Measurements from ENCODE around the gene INTS7.

Gene INTS7

DNA sequence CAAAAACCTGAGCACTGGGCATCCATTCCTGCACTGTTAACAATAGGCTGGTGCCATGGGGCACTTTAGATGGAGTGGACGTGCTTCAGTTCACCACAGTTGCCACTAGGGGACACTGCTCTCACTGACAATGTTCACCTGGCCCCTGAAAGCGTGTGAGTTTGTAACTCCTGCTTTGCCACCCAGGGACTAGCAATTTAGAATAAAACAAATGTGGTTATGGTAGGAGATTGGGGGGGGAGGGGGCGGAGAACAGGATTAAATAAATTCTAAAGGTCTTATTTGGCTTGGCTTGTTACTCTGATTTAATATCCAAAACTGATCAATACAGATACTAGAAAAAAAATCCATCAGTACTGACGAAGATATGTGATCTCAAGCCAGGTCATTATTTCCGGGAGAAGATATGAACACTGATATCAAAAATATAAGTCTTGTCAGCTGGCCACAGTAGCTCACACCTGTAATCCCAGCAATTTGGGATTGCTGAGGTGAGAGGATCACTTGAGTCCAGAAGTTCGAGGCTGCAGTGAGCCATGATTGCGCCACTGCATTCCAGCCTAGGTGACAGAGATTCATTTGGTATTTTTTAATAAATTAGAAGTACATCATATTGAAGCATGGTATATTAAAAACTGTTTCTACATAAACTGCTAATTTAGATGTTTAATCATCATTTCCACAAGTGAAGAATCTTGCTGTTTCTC, 23.2 kb downstream of the INTS7 start:
- TF ChIP-seq, protein P1, sequence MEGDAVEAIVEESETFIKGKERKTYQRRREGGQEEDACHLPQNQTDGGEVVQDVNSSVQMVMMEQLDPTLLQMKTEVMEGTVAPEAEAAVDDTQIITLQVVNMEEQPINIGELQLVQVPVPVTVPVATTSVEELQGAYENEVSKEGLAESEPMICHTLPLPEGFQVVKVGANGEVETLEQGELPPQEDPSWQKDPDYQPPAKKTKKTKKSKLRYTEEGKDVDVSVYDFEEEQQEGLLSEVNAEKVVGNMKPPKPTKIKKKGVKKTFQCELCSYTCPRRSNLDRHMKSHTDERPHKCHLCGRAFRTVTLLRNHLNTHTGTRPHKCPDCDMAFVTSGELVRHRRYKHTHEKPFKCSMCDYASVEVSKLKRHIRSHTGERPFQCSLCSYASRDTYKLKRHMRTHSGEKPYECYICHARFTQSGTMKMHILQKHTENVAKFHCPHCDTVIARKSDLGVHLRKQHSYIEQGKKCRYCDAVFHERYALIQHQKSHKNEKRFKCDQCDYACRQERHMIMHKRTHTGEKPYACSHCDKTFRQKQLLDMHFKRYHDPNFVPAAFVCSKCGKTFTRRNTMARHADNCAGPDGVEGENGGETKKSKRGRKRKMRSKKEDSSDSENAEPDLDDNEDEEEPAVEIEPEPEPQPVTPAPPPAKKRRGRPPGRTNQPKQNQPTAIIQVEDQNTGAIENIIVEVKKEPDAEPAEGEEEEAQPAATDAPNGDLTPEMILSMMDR (IDR thresholded peaks at IDR 0.05; ENCODE audit: insufficient read depth, low read length, missing control alignments): peak; percentile 94
- POLR2A ChIA-PET: no interaction called here
- H3K4me3 ChIP-seq (ENCODE audit: low read depth, low read length): no peak overlapping the region
- CTCF ChIA-PET: interaction anchor here (1.0 to 3.3 kb wide), 18 partner anchors 9 to 444 kb away, joined by 3 to 53 read pairs (median 5); partner anchors contain the start of genes DTL and INTS7
- DNase-seq (ENCODE audit: low read depth, low spot score): no peak

DNA sequence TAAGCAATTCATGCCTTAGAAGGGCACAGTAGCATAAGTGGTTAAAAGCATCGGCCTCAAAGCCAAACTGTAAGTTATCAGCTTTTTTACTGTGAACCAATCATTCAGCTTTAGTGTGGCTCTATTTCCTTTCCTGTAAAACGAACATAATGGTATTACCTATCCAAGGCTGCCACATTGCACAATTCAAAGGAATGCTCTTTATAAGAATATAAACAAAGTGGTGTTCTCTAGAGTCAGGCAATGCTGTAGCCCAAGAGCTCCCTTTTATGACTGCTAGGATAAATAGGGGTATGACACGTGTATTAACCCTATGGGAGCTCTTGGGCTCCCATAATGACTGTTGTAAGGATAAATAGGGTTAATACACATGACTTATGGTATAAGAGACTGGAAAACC, 25.4 kb downstream of the INTS7 start:
- no peak overlapping the region for H3K4me3 ChIP-seq (ENCODE audit: low read depth, low read length)
- TF ChIP-seq, protein P1 (IDR thresholded peaks at IDR 0.05; ENCODE audit: insufficient read depth, low read length, missing control alignments): no peak
- CTCF ChIA-PET: interaction anchor here (0.7 to 7.1 kb wide), 15 partner anchors 9 to 985 kb away, joined by 3 to 78 read pairs (median 4); partner anchors contain the start of genes DTL and INTS7
- DNase-seq (ENCODE audit: low read depth, low spot score): no peak
- POLR2A ChIA-PET: no interaction called here

DNA sequence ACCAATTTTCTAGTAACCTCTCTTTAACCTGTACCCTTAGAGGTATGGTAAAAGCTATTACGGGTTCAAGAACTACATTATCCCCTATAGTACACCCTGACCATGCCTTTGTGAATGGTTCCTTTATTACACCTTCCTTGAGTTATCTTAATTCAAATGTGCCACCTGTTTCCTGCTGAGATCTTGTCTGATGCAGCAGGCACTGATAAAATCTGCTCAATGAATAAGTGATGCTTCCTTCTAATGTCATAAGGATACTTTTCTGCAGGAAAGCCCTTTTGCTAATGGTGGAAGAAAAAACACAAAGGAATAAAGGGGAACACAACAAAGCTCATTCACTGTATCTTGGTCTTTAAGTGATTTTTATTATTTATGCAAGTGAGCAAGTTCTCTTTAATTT, 25.8 kb downstream of the INTS7 start:
- POLR2A ChIA-PET: no interaction called here
- H3K4me3 ChIP-seq (ENCODE audit: low read depth, low read length): no peak overlapping the region
- TF ChIP-seq, protein P1 (IDR thresholded peaks at IDR 0.05; ENCODE audit: insufficient read depth, low read length, missing control alignments): no peak
- CTCF ChIA-PET: interaction anchor here (0.7 to 7.1 kb wide), 15 partner anchors 9 to 985 kb away, joined by 3 to 78 read pairs (median 4); partner anchors contain the start of genes DTL and INTS7
- DNase-seq (ENCODE audit: low read depth, low spot score): no peak

DNA sequence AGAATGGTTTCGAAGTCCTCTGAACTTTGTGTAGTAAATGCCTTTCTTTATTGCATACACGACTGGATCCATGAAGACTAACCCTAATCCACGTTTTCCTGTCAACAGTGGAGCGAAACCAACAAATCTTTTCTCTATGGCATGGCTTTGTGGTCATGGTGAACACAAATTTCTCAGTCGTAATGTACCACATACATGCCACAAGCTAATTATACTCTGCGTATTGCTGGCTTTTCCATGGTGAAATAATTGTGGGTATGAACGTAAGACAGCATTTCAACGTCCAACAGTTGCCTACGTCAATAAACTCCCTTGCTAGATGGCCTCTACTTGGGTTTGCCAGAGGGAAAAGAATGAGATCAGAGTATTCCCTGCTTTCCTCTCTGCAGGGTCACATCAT, 27.5 kb downstream of the INTS7 start:
- CTCF ChIA-PET: interaction anchor here (1.4 to 7.1 kb wide), 2 partner anchors 27 to 53 kb away, joined by 3 to 78 read pairs; partner anchors contain the start of genes DTL and INTS7
- DNase-seq (ENCODE audit: low read depth, low spot score): peak; percentile 49

DNA sequence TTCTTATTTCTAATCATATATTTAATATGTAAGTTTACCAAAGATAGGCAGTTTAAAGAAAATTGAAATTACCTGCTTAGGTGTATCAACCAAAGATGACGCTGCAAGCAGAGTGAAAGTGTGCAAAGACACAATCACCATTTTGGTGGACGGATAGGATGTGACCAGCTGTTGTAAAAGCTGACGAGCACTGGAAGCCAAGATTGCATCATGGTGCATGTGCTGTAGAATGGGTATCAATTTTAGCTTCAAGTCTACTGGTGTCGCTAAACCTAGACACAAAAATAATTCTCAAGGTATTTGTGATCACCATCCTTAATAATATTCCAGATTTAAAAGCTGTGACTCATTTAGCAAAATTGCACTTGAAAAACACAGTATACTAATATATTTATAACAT, 28.2 kb downstream of the INTS7 start:
- DNase-seq (ENCODE audit: low read depth, low spot score): no peak
- ChIA-PET CTCF (interaction anchor here (0.9 to 7.1 kb wide), 3 partner anchors 28 to 326 kb away, joined by 4 to 78 read pairs (median 5); partner anchors contain the start of genes DTL and INTS7), POLR2A (no interaction called here)
- TF ChIP-seq, protein P1 (IDR thresholded peaks at IDR 0.05; ENCODE audit: insufficient read depth, low read length, missing control alignments): no peak
- no peak overlapping the region for H3K4me3 ChIP-seq (ENCODE audit: low read depth, low read length)

More for the DNA sequence above, 27.5 kb downstream of the INTS7 start:
- POLR2A ChIA-PET: no interaction called here
- TF ChIP-seq, protein P1 (IDR thresholded peaks at IDR 0.05; ENCODE audit: insufficient read depth, low read length, missing control alignments): no peak
- H3K4me3 ChIP-seq (ENCODE audit: low read depth, low read length): no peak overlapping the region

DNA sequence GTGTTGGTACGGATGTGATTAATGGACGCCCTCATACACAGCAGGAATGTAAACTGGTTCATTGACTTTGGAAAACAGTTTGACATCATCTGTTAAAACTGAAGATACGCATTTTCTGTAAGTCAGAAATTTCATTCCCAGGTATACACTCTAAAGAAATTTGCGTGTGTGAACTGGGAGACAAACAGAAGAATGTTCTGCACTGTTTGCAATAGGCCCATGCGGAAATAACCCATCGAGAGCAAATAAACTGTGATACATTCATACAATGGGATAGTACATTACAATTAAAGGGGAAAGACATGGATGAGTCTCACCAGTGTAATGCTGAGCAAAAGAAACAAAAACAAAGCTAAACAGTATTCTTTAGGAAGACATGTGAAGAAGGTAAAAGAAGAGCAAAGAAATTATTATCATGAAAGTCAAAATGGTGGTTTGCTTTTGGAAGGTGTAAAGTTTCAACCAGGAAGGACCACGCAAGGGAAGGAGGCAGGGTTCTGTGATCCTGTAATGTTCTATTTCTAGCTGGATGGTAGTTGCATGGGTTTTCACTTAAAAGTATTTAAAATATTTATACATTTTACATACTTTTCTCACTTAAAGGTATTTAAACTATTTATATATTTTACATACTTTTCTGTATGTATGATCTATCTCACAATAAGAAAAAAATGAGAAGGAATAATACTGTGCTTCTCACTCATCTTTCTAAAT, 30.3 kb downstream of the INTS7 start:
- H3K4me3 ChIP-seq (ENCODE audit: low read depth, low read length): no peak overlapping the region
- ChIA-PET POLR2A (no interaction called here), CTCF (interaction anchor here (0.8 to 7.1 kb wide), 9 partner anchors 8 to 451 kb away, joined by 3 to 78 read pairs (median 4); partner anchors contain the start of genes DTL and INTS7)
- no peak for DNase-seq (ENCODE audit: low read depth, low spot score)
- TF ChIP-seq, protein P1 (IDR thresholded peaks at IDR 0.05; ENCODE audit: insufficient read depth, low read length, missing control alignments): no peak
